ENCODE measurements around the gene ZBTB7C.

The ZBTB7C gene

DNA sequence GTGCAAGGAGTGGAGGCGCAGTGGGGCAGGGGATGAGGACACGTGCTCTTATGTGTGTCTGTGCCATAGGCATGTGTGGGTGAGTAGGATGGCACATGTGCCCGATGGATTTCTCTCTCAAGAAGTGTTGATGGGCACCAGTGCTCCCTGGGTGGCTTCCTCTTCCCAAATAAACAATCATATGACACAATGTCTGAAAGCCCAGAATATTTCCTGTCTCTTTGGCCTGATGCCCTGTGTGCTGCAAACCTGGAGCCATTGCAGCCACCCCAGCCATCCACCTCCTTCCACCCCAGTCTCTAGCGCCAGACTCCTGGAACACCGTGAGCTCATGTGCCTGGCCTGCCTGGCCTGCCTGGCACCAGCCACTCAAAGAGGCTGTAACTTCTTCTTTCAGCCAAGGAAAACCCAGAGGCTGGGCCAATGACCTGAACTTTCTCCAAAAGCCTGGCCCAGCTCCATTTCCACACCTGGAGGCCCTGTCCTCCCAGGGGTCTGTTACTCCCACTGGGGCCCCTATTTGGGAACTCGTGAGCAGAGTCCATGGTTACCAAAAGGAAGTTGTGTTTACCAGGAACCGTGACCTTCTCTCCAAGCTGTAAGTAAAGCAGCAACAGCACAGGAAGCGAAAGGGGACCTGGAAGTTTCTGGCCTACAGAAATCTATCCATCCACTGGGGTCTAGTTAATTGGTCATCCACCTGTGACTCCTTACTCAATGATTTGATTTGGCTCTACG lies 9.5 kb upstream of the ZBTB7C start:
- no peak for DNase-seq (ENCODE audit: low read depth)

DNA sequence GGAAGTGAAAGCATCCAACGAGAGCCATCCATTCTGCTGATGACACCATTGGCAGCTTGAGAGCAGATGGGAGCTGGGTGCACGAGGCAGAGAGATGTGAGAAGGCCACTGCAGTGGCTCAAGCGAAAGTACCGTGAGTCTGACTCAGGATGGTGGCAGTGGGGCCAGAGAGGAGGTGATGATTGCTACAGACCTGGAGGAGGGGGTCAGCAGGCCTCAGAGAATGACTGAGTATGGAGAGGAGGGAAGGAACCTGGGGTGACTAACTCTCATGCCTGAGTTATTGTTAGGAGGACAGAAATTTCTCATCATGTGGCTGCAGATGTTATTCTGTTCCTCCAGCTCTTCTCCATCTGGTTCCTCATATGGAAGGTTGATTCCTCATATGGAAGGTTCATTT lies 8.8 kb upstream of the ZBTB7C start:
- no peak for DNase-seq (ENCODE audit: low read depth)

DNA sequence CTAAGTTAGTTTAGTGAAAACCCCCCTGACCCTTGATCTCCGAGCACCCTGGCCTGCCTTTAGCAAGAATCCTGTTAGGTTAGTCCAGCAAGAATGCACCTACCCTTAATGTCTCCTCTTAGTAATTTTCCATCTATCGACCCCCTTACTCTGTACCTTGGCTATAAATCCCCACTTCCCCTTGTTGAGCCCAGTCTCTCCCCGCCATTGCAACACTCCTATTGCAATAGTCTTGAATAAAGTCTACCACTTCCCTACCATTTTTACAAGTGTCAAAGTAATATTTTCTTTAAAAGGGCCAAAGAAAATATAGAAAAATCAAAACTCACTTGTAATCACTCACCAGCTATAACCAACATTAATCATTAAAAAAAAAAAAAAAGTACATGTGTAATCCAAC lies 4.2 kb upstream of the ZBTB7C start:
- no peak for DNase-seq (ENCODE audit: low read depth)

DNA sequence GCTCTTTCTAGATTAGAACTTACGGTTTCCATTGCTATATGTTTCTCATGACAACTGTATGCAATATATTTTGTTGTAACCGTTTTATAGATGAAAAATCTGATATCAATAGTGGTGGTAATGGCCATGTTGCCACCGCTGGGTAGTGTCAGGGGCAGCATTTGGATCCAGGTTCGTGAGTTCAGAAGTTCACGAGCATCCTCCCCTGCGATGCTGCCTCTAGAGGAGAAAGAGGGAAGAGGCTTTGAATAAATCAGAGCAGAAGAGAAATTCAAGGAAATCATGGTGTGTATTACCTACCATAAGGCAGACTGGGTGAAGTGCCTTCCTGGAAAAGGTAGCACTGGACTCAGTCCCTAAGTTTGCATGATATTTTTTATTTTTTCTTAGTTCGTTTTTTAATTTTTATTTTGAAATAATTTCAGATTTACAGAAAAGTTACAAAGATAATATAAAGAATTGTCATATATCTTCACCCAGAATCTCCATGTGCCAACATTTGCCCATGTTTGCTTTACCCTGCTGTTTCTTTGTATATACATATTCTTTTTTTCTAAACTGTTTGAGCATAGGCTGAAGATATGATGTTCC lies 3.3 kb upstream of the ZBTB7C start:
- DNase-seq (ENCODE audit: low read depth): no peak

DNA sequence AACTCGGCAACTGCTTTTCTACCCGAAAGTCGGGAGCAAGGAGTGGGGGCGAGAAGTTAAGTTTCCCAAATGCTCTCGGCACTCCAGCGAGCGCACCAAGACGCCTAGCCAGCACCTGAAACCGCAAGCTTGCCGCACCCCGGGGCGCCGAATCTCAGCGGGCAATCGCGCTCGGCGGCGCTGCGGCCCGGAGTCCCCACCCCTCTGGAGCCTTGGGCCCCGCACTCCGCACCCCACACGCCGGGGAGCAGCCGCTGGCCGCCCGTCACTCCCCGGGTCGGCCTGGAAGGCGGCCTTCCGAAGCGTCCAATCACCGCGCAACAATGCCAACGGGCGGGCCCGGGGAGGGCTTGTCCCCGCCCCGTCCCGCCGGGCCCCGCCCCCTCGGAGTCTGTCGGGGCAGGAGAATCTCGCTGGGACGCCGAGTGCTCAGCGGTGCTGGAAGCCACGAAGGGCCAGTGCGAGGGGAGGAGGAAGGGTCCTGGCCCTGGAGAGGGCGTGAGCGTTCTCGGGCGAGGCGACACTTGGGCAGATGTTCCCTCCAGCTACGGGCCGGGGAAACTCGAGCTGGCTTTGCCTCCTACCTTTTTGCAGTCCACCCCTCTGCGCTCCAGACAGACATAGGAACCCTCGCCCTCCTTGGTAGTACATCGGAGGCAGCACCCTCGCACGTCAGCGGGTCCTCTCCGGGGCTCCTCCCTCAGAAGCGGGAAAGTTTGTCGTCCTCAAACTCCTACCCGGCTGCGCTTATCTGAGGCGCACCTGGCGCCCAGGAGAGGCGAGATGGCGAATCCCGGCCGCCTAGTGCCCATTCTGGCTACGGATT lies 1.1 kb upstream of the ZBTB7C start:
- peak; percentile 27 for DNase-seq (ENCODE audit: low read depth)

DNA sequence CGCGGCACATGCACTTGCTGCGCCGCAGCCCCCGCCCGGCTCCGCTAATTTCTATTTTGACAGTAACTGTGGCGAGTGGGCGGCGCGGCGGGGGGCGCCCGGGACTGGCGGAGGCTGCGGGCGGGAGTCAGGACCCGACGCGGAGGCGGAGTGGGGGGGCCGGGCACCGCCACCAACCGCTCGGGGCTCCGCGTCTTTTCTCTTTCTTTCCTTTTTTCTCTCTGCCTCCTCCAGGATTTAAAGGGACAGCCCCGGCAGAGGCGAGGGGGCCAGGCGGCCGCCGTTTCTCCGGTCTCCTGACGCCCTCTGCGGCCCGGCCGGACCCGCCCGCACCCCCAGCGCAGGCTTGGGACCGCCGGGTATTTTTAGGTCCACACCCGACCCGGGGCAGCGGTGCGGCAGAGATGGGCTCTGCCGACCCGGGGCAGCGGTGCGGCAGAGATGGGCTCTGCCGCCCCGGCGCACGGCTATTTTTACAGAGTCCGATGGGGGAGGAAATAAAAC lies 460 bp upstream of the ZBTB7C start:
- no peak for DNase-seq (ENCODE audit: low read depth)

DNA sequence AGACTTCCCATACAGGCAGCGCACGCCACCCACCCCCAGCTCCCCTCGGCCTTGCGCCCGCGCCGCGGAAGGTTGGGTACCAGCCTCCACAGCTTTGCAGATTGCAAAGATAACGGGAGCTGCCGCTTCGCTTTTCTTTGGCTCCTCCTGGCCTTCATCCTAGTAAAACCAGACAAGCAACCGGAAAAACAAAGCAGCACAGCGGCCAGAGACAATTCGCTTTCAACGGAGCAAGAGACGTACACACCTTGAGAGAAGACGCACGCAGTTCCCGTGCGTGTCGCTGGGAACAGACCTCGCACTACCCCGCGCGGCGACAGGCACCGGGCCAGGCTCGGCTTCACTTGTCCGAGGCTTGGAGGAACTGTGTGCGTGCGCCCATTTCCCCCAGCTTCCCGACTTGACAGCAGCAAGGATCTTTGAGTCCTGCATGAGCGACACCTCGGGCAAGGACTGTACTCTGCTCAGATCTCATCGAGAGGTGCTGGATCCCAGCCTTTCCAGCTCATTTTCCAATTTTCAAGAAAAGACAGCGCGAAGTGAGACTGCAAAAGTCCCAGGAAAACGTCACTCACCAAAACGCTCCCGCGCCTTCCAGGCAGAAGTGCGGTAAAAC lies 964 bp downstream of the ZBTB7C start:
- DNase-seq (ENCODE audit: low read depth): no peak

DNA sequence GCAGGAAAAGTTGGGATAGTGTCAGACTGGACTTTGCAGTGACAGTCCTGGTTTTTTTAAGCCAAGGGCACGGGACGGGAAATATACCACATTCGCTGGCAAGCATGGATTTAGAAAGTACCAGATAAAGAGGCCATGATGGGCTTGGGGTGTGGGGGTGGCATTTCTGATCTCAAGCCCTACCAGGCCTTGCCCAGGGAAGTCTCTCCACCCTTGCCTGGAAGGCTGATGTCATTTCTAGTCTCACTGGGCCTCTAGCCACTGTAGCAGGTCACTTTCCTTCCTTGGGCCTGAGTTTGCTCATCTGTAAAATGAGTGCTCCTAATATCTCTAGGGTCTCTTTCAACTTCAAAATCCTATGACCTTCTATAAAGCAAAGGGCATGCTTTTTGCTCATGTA lies 1.8 kb downstream of the ZBTB7C start:
- DNase-seq (ENCODE audit: low read depth): no peak

DNA sequence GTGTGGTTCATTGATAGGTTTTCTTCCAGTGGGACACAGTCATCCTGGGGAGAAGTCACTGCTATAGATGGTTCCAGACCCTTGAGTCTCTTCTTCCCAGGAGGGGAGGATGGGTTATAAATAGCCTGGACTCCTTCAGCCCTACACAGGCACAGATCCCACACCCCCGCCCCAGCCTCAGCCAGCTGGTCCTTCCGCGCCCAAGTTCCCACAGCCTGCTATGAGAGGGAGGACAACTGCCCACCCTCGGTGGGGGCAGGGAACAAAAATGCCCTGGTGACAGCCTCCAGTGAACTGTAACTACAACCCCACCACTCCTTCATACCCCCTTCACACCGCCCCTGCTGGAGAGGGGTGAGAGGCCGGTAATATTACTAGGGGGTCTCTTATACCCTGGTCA lies 3.2 kb downstream of the ZBTB7C start:
- no peak for DNase-seq (ENCODE audit: low read depth)

DNA sequence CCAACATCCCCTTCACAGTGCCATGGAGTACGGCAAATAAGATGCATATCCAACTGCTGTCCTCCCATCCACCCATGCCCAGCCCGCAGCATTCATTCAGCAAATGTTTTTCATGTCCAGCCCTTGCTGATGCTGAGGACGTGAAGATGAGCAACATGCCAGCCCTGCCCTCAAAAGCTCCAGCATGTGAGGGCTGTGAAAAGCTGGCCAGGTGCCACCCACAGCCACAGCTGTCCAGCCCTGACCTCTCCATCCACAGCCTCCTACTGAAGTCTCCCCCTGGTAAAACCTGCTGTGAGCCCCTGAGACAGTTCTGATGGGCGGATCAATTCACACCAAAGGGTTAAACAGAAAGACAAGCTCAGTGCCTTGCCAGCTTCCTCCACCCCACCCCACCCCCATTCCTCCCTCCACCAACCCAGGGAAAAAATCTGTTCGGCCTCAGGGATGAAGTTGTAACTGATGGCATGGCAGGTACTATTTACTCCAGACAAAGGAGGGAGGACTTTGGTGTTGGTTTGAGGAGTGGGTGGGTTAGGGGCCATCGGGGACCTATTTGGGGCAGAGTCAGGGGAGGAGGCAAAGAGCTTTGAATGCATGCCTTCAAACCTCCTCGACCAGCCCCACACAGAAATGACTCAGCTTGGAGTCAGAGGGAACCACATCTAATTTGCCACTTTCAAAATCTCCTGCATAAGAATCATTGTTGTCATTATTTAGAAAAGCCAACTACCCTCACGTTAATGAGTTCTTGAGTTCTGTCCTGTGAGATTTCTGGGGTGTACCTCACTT lies 4.3 kb downstream of the ZBTB7C start:
- no peak for DNase-seq (ENCODE audit: low read depth)

DNA sequence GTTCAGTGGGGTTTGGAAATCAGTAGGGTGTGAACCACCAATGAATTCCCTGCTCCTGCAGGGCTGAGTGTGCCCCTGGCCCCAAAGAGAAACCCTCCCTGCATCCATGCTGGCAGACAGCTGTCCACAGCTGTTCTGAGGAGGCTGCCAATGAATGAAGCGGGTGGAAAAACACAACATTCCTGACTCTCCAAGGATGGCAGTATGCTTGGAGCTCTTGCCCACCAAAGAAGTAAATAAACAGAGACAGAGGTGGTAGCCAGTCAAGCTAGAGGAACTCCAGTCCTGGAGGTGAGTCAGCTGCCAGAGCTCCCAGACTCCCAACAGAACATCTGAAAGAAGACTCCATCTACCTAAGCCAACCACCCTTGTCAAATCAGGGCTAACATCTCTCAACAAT lies 6.2 kb downstream of the ZBTB7C start:
- no peak for DNase-seq (ENCODE audit: low read depth)

DNA sequence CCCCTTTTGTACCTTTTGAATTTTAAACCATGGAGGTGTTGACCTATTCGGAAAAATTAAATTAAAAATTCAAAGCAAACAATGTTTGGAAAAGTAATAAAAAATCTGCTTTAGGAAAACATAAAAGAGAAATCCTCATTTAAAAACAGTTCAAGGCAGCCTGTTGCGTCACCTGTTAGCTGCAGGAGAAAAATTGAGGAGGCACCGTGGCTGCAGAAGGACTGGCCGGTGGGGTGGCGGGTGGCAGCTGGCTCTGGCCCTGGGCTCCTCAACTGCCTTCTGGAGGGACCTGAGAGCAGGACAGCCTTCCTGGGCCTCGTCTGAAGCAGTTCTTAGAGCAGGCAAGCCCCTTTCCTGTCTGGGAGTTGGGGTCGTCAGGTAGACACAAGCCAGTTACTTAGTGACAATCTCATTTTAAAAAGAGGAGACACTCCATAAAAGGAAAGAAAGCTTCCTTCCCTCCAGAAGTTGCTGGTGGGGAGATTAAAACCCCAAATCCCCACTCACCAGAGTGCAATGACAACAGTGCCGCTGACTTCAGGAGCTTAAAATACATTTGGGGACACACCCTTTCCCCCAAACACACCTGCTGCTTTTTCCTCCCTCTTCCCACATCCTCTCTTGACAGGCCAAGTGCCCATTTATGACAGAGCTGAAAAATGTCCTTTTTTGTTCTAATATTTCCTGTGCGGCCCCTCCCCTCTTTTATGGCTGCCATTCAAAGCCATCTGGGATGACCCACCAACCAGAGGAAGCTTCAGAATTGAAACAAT lies 9.7 kb downstream of the ZBTB7C start:
- DNase-seq (ENCODE audit: low read depth): no peak

DNA sequence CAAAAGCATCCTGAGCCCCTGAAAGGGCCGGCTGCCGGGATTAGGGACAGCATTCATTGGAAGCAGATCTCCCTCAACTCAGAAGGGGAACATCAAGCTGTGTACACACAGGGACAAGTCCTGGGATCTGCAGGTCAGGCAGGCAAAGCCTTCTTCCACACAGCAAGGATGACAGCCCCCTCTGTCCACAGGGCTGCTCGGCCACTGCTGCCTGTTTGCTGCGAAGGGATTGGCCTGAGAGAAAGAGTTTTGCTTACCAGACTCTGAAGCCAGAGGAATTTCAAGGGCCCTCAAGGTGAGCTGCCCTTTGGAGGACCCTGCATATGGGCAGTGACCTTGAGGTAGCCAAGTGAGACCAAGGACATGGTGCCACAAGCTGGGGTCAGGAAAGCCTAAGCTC lies 11.1 kb downstream of the ZBTB7C start:
- DNase-seq (ENCODE audit: low read depth): no peak

DNA sequence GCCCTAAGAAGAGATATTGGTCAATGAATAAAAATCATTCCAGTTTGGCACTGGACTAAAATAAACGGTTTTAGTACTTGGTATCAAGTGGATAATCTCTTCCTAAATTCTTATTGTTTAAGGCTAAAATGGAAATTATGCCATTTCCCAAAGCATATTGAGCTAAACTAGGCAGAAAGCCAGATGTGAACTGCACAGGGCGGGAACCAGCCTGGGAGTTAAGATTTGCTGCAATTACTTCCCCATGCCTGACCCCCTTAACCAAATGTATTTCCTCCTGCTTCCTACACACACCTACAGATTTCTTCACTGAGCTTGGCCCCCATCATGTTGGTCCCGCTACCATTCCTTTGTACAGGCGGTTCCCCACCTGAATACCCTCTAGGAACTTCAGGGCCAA lies 12.2 kb downstream of the ZBTB7C start:
- DNase-seq (ENCODE audit: low read depth): no peak

DNA sequence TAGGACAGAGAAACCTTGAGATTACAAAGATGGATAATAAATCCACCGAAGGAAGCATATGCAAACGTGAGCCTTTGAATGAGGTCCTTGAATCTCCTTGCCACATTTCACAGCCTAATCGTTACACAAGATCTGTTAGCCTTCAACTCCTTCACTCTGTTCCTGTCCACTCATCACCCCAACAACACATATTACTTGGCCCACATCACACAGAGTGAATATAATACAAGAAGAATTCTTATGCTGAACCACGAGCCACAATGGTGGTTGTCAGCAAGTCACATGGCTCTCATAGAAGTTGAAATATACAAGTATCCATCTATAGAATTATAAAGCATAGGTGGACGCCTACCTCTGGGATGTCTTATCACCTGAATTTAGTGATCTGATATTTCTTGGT lies 12.6 kb downstream of the ZBTB7C start:
- no peak for DNase-seq (ENCODE audit: low read depth)

DNA sequence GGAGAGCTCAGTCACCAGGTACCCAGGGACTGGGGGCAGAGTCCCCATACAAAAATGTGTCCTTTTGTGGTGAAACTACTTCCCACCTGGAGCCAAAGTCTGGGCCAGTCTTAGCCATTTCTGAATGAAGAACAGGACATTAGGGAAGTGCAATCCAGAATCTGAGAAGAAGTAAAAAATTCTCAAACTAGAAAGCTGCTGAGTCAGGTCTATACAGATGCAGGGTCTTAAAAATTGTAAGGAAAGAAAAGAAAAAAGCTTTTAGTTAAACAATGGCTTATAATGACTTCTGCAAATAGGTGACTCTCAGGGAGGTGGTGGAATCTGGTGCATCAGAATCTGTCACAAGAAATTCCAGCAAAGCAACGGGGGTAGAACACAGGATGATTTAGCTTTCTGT lies 13.5 kb downstream of the ZBTB7C start:
- DNase-seq (ENCODE audit: low read depth): no peak

DNA sequence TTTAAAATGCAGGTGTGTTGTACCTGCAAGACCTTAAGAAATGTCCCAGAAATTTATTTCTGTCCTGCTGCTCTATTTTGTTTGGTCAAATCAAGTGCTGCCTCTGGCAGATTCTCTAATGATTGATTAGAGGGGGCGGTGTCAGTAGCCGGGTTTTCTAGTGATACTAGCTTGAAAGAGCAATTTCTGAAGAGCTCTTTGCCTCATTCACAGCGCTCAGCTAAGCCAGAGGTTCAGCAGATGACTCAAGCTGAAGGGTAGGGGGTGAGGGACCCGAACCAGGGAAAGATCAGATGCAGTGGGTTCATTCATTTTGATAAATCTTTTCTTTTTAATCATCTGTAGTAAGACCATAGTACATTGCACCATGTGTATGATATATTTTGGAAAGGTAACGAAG lies 15.0 kb downstream of the ZBTB7C start:
- no peak for DNase-seq (ENCODE audit: low read depth)

DNA sequence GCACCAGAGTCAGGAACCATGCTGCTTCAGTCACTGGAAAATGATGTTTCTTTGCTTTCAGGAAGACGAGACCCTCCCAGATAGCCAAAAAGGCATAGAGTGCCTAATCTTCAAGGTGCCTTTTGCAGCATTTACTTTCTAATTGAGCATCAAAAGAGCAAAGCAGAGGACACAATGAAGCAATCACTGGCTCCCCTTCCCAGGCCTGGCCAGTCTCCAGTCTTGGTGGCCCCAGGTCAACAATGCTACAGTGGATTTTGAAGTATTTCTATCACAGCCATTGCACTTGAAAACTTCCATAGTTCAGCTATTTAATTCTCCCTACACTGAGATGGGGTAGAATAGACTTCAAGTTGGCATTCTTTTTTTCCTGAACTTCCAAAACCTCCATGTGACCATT lies 15.4 kb downstream of the ZBTB7C start:
- DNase-seq (ENCODE audit: low read depth): no peak

DNA sequence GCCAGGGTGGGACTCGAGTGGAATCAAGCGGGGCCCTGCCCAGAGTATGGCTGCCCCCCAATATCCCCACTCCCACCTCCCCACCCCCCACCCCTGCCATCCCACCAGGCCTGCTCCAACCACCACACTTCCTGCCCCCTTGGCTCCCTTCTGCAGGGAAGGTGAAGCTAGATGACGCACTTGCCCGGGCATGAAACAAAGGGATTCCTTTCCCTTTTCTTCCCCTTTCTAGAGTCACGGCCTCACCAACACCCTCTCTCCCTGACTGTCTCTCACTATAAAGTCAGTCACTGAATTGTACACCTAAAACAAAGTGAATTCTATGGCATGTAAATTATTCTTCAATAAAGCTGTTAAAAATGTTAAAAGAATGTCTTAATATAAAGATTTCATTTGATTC lies 16.0 kb downstream of the ZBTB7C start:
- no peak for DNase-seq (ENCODE audit: low read depth)

DNA sequence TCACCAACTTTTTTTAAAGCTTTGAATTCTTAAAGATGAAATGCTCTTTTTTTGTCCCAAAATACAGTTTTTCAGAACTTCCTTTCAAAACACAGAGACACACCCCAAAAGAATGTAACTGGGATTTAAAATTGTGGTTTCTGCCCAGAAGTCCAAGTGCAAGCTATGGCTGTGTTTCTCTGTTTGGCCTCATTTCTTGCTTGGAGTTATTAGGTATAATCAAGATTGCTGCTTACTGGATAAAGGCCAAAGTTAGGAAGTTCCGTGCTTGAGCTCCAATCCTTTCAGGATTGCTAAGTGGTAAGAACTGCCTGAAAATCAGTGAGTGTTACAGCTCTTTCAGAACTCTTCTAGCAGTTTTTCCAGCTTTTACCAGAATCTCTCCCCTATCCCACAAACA lies 16.9 kb downstream of the ZBTB7C start:
- DNase-seq (ENCODE audit: low read depth): no peak

DNA sequence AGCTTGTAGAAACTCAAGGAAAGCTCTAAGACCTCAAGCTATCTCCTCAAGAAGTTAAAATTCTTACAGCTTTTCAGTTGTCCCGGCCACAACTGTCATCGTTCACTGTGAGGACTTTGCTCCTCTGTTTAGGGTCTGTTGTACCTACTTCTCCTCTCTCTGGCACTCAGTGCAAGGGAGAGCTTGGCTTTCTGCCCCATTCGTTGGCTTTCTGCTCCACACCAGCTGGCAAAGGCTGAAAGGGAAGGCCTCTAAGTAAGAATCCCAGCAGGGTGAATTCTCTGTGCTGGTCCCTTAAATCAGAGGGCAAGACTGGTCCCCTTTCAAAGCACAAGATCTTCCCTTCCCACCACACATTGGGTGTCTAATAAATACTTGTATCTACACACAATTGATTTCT lies 17.3 kb downstream of the ZBTB7C start:
- DNase-seq (ENCODE audit: low read depth): no peak

Measured in T follicular helper cell (primary cell).